Measurements from ENCODE around the gene LCE3C. TPM values are rescaled to one million over a fixed set of nuclear protein-coding genes. Genes with fewer than 3 reads are reported as not detected.

LCE3C gene
- polyA plus RNA-seq, 1 experiment, result not detected

- ChIA-PET CTCF (interaction anchor here (0.7 to 3.1 kb wide), 2 partner anchors 14 to 286 kb away, joined by 3 to 11 read pairs; no protein-coding TSS in a partner anchor), POLR2A (no interaction called here)
- DNase-seq (ENCODE audit: low read depth), result no peak
- no peaks in the 10 kb centered on the region for H3K36me3 ChIP-seq (ENCODE audit: control insufficient read depth, insufficient read depth, low read length)
- no peak for TF ChIP-seq CTCF (IDR thresholded peaks at IDR 0.05; ENCODE audit: insufficient read depth, low read depth, low read length)
- H3K4me3 ChIP-seq (ENCODE audit: low read depth, low read length), result no peak overlapping the region
- H3K27me3 ChIP-seq (ENCODE audit: control insufficient read depth, insufficient read depth, low read length), result no peaks in the 10 kb centered on the region
These were observed 40.3 kb downstream of the LCE3C start for GRCh38 chr1:152640351-152640750.

- no peak for DNase-seq (ENCODE audit: low read depth)
- no peak for TF ChIP-seq CTCF (IDR thresholded peaks at IDR 0.05; ENCODE audit: insufficient read depth, low read depth, low read length)
- H3K36me3 ChIP-seq (ENCODE audit: control insufficient read depth, insufficient read depth, low read length), result no peaks in the 10 kb centered on the region
- CTCF ChIA-PET, result interaction anchor here (1.3 to 1.7 kb wide), 2 partner anchors 9 to 10 kb away, joined by 4 to 6 read pairs; no protein-coding TSS in a partner anchor
- no peak overlapping the region for H3K4me3 ChIP-seq (ENCODE audit: low read depth, low read length)
- no peaks in the 10 kb centered on the region for H3K27me3 ChIP-seq (ENCODE audit: control insufficient read depth, insufficient read depth, low read length)
- POLR2A ChIA-PET, result no interaction called here
These were observed 43.9 kb downstream of the LCE3C start for GRCh38 chr1:152643945-152644344.

GRCh38 chr1:152645146-152645545 lies 45.1 kb downstream of the LCE3C start:
- DNase-seq (ENCODE audit: low read depth), result no peak
- Histone ChIP-seq H3K27me3 (ENCODE audit: control insufficient read depth, insufficient read depth, low read length) (no peaks in the 10 kb centered on the region), H3K36me3 (ENCODE audit: control insufficient read depth, insufficient read depth, low read length) (no peaks in the 10 kb centered on the region), H3K4me3 (ENCODE audit: low read depth, low read length) (no peak overlapping the region)
- TF ChIP-seq CTCF (IDR thresholded peaks at IDR 0.05; ENCODE audit: insufficient read depth, low read depth, low read length), result no peak
- CTCF ChIA-PET, result interaction anchor here (1.4 kb wide), 1 partner anchor 9 kb away, joined by 3 read pairs; no protein-coding TSS in a partner anchor
- POLR2A ChIA-PET, result interaction anchor here (0.5 kb wide), 1 partner anchor 9 kb away, joined by 3 read pairs; no protein-coding TSS in a partner anchor

- no peak overlapping the region for H3K4me3 ChIP-seq (ENCODE audit: low read depth, low read length)
- ChIA-PET CTCF (no interaction called here), POLR2A (no interaction called here)
- no peaks in the 10 kb centered on the region for H3K36me3 ChIP-seq (ENCODE audit: control insufficient read depth, insufficient read depth, low read length)
- no peak for TF ChIP-seq CTCF (IDR thresholded peaks at IDR 0.05; ENCODE audit: insufficient read depth, low read depth, low read length)
- no peak for DNase-seq (ENCODE audit: low read depth)
- H3K27me3 ChIP-seq (ENCODE audit: control insufficient read depth, insufficient read depth, low read length), result no peaks in the 10 kb centered on the region
These were observed 46.6 kb downstream of the LCE3C start for GRCh38 chr1:152646656-152647055.

Small RNAs within 50 kb of the gene (small RNA-seq; reads per million reads assigned to genes)
- gene LCE3A (ENCODE audit: insufficient read length, low read depth, low replicate concordance) (not detected), gene LCE3B (ENCODE audit: insufficient read length, low read depth, low replicate concordance) (not detected)

Other genes starting within 250 kb of the LCE3C start
- gene FLG2, start 240.2 kb upstream of the LCE3C start, polyA plus RNA-seq (2011; rRNA removed), result not detected in 2 replicates
- not detected in 2 replicates for gene CRNN, start 186.0 kb upstream of the LCE3C start, polyA plus RNA-seq (2011; rRNA removed)
- gene LCE5A, start 89.4 kb upstream of the LCE3C start, polyA plus RNA-seq (2011; rRNA removed), result not detected in 2 replicates
- gene CRCT1, start 85.8 kb upstream of the LCE3C start, polyA plus RNA-seq (2011; rRNA removed), result not detected in 2 replicates
- gene LCE3E, start 33.5 kb upstream of the LCE3C start, polyA plus RNA-seq (2011; rRNA removed), result not detected in 2 replicates
- not detected in 2 replicates for gene LCE3D, start 19.7 kb upstream of the LCE3C start, polyA plus RNA-seq (2011; rRNA removed)
- not detected in 2 replicates for gene LCE3B, start 13.6 kb downstream of the LCE3C start, polyA plus RNA-seq (2011; rRNA removed)
- gene LCE3A, start 22.9 kb downstream of the LCE3C start, polyA plus RNA-seq (2011; rRNA removed), result not detected in 2 replicates
- not detected in 2 replicates for gene LCE2D, start 63.1 kb downstream of the LCE3C start, polyA plus RNA-seq (2011; rRNA removed)
- gene LCE2C, start 75.0 kb downstream of the LCE3C start, polyA plus RNA-seq (2011; rRNA removed), result not detected in 2 replicates
- gene LCE2B, start 85.9 kb downstream of the LCE3C start, polyA plus RNA-seq (2011; rRNA removed), result not detected in 2 replicates
- not detected in 2 replicates for gene LCE2A, start 98.1 kb downstream of the LCE3C start, polyA plus RNA-seq (2011; rRNA removed)
- gene LCE4A, start 107.9 kb downstream of the LCE3C start, polyA plus RNA-seq (2011; rRNA removed), result not detected in 2 replicates
- gene KPRP, start 157.8 kb downstream of the LCE3C start, polyA plus RNA-seq (2011; rRNA removed), result not detected in 2 replicates
- not detected in 2 replicates for gene LCE1F, start 174.9 kb downstream of the LCE3C start, polyA plus RNA-seq (2011; rRNA removed)
- not detected in 2 replicates for gene LCE1E, start 186.0 kb downstream of the LCE3C start, polyA plus RNA-seq (2011; rRNA removed)
- gene LCE1D, start 196.5 kb downstream of the LCE3C start, polyA plus RNA-seq (2011; rRNA removed), result not detected in 2 replicates
- gene LCE1C, start 206.4 kb downstream of the LCE3C start, polyA plus RNA-seq (2011; rRNA removed), result not detected in 2 replicates
- not detected in 2 replicates for gene LCE1B, start 211.7 kb downstream of the LCE3C start, polyA plus RNA-seq (2011; rRNA removed)
- gene LCE1A, start 227.2 kb downstream of the LCE3C start, polyA plus RNA-seq (2011; rRNA removed), result not detected in 2 replicates
- gene LCE6A, start 242.6 kb downstream of the LCE3C start, polyA plus RNA-seq (2011; rRNA removed), result not detected in 2 replicates

Measured in BJ (cell line).